CD4-positive, alpha-beta T cell treated with Interleukin-12 subunit alpha and Interleukin-12 subunit beta, for 1 hour (primary cell): ENCODE data around the gene ZNF619.
"Not testable (repeated sequence)": the region's sequence is repeated elsewhere in the genome, so short reads cannot be mapped to it uniquely, and the experiment has no call there.

Experiments used
- DNase-seq: peaks from one replicate; pipeline ENCODE4 v3.0.0-alpha.2; 2020

ZNF619 gene

DNA sequence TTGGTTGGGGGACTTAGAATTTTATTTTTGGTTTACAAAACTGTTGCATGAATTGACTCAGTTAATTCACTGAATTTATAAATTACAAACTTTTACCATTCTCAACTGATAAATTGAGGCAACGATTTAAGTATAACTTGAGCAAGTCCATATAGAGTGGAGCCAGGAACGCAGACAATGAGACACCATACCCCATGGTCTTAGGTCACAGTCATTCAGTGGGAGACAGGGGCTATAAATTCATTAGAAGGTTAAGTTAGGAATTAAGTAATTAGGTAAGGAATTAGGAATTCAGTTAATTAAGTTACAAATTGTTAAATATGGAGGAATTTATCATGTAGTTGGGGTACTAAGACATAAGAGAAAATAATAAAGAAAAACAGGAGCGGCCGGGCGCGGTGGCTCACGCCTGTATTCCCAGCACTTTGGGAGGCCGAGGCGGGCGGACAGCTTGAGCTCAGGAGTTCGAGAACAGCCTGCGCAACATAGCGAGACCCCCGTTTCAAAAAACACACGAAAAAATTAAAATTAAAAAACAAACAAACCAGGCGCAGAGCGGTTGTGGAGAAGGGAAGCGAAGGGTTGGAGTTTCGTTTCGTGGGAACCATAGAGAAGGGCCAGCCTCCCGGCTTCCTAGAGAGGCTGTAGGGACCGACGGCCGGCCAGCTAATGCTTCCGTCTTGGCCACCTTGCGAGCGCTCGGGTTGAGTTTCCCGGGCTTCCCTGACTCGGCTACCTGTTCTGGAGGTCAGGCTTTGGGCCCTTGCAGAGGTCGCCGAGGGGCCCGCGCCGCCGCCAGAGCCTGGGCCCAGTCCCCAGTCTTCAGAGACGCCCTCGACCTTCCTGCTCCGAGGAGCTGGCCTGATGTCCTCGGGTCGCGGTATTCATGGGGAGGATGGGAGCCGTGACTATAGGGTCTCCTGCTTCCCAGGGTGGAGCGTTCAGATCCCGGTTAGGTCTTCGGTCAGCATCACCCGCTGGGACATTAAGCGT is at the start of gene ZNF619:
TSS of gene ZNF619 (plus strand) at position 645 of the 993 bp plus-strand sequence. CDS start 858 bp downstream, outside the sequence.
- DNase-seq, result peak; percentile 76

DNA sequence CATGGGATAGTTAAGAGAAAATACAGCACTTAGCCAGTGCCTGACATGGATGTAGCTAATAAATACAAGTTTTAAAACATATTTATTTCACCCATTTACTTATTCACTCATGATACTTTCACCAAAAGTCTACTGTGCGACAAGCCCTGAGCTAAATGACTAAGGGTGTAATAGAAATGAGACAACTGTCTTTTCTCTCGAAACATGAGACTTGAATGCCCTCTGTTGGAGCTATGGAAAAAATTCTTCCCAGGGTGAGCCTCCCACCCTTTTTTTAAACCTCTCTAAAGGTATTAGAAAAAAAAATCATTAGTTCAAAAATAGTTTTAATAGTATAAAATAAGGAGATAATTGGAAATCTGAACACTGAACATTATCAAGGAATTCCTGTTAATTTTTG is 44.1 kb upstream of the ZNF619 start:
- no peak for DNase-seq

DNA sequence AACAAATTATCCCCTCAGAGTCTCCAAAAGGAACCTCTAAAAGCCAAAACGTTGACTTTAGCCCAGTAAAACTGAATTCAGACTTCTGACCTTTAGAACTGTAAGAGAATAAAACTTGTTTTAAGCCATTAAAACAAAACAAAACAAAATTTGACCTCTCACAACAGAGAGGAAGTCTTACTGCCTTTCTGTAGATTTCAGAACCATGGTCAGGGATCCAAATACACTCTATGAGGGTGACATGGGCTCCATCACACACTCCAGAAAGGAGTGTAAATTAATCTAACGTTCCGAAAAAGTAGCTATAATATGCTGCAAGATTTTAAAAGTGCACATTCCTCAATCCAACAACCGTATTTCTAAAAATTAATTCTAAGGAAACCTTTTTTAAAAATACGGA is 39.0 kb upstream of the ZNF619 start:
- DNase-seq, result no peak

DNA sequence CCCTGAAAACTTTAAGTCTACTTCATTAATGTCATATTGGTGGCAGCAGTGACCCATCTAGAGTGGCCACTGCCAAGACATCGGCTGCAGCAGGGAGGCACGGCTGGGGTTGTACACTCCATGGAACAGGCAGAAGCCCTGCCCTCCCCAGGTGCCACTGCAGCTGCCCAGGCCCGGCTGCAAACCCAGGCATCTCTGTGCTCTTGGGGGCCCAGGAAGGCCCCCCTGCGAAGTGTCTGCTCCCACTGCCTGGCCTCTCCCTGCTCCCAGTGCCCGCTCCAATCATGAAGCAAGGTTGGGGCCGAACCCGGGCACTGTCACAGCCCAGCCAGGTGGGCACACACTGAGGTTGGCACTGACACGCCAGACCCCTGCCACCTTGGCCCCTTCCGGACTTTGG is 31.9 kb upstream of the ZNF619 start:
- DNase-seq, result no peak

DNA sequence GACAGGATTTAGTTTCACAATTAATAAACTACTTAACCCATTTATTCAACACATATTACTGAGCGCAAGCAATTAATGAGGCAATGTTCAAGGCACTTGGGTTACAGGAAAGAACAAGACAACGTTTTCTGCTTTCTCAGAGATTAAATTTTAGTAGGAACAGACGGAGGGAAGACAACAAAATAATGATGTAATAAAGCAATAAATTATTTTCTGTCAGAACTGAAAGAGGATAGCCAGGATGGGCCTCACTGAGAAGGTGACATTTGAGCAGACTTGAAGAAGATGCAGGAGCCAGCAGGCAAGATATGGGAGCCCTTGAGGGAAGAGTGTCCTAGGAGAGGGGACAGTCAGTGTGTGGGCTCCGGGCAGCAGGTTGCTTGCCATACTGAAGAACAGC is 31.0 kb upstream of the ZNF619 start:
- no peak for DNase-seq

DNA sequence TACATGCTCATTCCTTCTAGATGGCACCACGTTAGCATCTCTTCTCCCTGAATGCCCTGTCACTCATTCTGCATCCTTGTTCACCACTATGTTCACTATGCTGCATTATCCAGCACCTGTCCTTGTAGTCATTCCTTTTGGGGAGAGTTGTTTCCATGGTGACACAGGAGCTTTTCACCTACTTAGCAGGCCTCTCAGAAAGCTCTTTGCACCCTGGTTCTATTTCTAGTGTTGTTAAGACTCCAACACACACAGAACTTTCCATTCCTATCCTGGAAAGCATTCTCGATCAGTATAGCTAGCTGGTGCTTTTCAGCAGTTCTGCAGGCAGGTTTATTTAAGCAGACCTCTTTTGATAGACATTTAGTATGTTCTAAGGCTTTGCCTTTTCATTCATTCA is 26.5 kb upstream of the ZNF619 start:
- DNase-seq, result no peak

DNA sequence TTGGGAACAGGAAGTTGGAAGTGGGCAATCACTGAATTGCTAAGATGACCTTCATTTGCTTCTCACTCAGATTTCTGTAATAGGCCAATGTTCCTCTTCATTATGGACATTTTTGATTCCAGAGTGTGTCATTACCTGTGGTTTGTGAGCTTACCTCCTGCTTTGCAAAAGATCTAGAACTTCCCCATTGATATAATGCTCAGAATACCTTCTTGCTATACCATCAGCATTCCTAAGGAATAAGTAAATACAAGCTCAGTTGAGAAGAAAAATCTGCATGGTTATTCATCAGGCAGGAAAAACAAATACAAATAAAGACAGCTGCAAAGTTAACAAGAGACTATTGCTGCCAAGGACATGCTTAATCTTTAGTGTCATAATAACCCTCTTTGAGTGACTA is 25.4 kb upstream of the ZNF619 start:
- DNase-seq, result no peak

DNA sequence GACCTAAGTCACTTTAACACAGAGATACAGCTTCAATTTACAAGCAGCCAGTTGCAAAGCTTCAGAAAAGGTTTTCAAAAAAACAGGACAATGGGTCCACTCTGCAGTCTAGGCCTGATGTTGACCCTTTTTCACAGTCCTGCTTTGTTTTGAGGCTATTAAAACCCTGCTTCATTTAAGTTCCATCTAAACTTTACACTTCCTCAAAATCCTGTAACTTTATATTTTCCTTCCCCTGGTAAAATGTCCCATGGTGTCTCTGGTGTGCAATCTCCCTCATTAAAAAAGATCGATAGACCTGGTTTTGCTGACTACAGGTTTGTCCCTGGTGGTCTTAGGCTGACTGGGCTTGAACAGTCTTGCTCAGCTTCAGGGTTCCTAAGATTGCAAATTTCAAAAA is 24.9 kb upstream of the ZNF619 start:
- DNase-seq, result no peak

DNA sequence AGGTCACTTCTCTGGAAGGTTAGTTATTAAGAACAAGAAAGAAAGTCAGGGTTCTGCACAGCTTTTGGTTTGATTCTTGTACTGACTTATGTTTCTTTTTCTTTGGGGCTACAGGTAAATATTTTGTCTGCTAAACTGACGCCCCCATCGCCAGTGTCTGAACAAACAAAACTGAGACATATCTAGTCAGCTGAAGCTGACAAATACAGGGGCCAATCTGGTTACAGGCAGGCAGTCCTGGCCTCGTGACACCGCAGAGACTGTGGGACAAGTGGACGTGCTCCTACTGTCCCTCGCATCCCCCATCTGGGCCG is 24.4 kb upstream of the ZNF619 start:
- DNase-seq, result no peak

DNA sequence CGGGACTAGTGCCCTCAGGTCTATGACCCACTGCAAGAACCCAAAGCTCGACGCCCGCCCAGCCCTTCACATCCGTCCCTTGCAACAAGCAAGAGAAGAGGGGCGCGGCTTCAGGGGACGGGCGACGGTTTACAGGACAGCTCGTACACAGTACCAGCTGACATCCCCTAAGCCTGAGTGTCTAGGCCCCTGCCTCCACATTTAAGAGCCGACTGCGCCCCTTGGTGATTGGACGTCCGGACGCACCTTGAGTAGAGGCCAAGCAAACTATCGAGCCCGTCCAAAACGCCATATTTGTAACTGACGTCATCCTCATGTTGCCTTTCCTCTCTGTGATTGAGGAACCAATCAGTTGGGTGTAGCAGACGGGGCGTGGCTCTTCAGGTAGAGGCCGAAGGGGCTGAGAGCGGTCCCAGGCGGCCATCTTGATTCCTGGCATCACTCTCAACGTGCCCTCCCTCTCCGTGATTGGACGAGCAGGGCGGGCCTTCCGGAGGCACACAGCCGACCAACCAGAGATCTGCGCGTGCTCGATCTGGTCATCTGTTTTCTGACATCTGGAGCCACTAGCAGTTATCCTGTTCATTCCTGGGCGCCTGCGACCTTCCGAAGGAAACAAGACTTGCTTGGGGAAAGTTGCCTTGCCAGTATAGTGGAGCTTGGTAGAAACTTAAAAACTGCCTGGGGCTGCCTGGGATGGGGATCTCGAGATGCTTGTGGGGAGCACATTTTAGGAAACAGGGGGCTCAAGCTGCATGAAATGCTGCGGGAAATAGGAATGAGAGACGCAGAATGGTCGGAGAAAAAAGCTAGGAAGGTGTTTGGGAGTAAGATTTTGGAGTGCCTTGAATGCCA is 23.8 kb upstream of the ZNF619 start:
- peak; percentile 97 for DNase-seq

DNA sequence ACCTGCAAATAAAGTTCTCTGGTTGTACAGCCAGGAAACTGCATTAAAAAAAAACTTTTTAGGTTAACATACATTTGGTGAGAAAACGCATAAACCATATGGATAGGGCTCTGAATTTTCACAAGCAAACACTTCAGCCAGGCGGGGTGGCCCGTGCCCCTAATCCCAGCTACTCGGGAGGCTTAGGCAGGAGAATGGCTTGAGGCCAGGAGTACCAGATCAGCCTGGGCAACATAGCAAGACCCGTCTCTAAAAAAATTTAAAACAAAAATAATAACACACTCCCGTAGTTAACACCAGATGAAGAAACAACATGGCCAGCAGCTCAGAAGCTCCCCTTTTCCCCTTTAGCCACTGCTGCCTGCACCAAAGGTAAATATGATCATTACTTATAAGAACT is 23.0 kb upstream of the ZNF619 start:
- DNase-seq, result no peak

DNA sequence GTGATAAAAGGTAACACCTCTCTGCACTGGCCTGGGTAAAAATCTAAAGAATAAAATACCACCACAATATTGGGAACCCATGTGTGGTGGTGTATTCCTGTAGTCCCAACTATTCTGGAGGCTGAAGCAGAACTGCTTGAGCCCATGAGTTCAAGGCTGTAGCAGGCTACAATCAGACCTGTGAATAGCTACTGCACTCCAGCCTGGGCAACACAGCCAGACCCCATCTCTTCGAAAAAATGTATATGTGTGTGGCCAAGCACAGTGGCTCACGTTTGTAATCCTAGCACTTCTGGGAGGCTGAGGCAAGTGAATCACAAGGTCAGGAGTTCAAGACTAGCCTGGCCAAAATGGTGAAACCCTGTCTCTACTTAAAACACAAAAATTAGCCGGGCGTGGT is 21.6 kb upstream of the ZNF619 start:
- DNase-seq, result no peak

DNA sequence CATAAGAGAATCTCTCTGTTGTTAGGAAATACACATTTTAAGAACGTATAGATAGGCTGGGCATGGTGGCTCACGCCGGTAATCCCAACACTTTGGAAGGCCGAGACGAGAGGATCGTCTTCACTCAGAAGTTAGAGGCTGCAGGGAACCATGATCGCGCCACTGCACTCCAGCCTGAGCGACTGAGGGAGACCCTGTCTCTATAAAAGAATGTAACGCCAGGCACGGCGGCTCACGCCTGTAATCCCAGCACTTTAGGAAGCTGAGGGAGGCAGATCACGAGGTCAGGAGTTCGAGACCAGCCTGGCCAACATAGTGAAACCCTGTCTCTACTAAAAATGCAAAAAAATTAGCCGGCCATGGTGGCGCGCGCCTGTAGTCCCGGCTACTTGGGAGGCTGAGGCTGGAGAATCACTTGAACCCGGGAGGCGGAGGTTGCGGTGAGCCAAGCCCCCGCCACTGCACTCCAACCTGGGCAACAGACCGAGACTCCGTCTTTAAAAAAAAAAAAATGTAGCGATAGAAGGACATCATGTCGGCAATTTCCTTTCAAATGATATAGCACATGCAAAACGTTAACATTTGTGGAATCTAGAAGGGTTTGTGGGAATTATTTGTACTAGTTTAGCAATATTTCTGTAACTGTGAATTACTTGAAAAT is 20.5 kb upstream of the ZNF619 start:
- DNase-seq, result no peak

DNA sequence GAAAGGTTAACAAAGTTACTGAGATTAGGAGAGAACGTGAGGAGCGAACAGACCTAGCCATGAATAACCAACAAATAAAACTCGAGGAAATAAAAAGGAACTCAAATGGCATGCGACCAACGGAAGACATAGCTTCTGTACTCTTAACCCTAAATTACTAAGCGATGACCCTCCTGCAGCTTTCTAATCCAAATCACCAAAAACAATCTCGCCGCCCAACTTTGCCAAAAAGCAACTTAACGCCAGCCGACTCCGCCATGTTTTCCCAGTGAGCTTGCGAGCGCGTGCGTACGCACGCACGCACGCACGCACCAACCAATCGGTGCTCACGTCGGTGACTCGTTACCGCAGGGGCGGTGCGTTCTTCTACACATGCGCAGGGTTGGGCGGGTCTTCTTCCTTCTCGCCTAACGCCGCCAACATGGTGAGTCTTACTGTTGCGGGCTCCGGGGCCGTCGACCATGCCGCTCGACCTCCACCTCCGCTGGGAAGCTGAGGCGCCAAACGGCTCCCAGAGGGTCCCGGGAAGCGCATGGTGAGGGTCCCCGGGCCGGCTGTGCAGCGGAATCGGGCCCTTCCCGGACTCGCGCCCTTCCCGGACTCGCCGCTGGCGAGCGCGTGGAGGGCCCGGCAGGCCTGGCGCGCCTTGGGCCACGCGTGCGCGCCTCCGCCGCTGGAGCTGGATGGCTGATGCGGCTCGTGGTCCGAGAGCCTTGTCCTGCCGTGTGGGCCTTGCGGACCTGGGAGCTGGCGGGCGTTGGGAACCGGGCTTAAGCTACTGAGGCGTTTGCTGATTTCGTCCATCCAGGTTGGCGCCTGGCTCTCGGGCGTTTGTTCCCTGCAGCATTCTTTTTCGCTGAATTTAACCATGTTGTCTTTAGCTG is 19.7 kb upstream of the ZNF619 start, which contains the start of gene RPL14:
TSS of gene RPL14 (plus strand) at position 400 of the 884 bp plus-strand sequence. CDS start at position 533, 133 bp downstream.
- peak; percentile 95 for DNase-seq

DNA sequence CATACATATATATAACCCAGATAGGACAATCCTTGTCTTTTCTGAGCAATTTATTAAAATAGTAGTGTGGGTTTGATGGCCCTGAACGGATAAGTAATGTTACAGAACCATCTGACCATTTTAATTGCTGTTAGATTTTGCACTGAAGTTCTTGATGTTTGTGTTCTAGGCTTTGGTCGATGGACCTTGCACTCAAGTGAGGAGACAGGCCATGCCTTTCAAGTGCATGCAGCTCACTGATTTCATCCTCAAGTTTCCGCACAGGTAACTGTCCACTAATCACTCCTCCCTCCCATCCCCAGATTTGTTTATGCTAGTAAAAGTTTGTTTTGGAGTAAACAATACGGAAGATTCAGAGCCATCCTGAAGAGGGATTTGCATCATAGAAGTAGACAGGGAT is 18.4 kb upstream of the ZNF619 start:
- no peak for DNase-seq

DNA sequence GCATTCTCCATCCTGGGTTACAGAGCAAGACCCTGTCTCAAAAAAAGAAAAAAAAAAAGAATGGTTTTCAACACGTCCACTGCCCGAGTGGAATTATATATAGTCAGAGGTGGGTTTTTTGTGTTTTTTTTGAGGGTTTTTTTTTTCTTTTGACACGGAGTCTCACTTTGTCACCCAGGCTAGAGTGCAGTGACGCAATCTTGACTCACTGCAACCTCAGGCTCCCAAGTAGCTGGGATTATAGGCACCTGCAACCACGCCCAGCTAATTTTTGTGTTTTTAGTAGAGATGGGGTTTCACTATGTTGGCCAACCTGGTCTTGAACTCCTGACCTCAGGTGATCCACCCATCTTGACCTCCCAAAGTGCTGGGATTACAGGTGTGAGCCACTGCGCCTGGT is 16.4 kb upstream of the ZNF619 start:
- DNase-seq, result not testable (repeated sequence)

DNA sequence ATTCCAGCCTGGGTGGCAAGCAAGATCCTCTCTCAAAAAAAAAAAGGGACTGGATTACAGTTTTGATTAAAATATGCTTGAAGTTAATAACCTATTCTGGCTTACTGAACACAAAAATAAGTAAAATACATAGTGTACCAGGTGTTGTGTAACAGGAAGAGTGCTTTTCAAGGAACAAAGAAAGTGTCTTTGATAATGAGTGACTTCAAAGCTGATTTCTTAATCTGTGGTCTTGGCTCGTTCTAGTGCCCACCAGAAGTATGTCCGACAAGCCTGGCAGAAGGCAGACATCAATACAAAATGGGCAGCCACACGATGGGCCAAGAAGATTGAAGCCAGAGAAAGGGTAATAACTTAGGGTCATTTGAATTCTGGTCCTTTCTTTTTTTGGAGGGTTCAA is 15.8 kb upstream of the ZNF619 start:
- no peak for DNase-seq

DNA sequence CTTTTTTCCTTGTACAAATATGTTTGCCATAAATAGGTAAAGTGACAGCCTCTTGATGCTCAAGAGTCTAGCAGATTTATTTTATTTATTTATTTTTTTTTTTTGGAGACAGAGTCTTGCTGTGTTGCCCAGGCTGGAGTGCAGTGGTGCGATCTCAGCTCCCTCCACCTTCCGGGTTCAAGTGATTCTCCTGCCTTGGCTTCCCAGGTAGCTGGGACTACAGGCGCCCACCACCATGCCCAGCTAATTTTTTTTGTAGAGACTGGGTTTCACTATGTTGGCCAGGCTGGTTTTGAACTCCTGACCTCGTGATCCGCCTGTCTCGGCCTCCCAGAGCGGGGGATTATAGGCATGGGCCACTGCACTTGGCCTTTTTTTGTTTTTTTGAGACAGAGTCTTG is 14.1 kb upstream of the ZNF619 start:
- not testable (repeated sequence) for DNase-seq

DNA sequence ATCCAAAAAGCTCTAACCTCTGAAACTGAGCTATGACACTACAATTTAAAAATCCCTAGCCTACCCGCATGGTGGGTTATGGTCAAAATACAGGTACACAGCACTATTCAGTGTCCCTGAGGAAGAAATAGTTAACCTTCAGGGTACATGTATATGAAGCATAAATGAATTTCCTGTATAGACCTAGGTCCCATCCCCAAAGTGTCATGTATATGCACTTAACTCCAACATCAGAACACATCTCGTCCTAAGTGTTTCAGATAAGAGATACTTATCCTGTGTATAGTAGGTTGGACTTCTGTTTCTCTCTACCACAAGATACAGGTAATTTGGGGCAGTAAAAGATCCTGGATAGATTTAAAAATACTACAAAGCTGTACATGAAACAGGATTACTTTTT is 13.3 kb upstream of the ZNF619 start:
- DNase-seq, result no peak

DNA sequence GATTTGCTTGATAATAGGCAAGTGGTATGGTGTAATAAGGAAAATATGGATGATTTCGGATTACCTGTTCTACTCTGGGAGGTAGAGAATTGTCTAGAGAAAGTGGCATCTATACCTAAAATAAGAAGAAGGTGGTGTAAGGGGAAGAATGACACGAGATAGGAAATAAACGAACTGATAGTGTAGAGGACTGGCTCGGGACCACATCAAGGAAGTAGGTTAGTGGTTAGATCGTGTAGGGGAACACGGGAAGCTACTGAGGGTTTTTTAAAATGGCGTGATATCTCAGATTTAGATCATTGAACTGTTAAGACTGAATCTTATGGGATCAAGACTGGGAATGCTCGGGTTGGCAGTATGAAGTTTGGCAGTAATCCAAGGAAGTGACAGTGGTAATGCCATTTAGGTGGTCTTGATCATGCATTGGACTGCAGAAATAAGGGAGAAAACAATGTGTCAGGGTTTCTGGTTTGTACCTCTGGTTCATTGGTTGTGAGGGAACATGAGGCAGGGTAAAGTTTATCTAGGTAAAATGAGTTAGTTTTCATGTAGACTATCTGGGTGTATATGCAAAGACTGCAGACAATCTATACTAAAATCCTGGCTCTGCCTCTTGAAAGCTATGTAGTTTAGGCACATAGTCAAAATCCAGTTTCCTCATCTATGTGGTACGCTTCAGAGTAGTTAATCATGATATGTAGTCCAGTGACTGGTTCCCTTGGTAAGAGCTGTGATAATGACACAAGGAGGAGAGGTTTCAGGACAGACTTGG is 12.4 kb upstream of the ZNF619 start:
- DNase-seq, result peak; percentile 54

DNA sequence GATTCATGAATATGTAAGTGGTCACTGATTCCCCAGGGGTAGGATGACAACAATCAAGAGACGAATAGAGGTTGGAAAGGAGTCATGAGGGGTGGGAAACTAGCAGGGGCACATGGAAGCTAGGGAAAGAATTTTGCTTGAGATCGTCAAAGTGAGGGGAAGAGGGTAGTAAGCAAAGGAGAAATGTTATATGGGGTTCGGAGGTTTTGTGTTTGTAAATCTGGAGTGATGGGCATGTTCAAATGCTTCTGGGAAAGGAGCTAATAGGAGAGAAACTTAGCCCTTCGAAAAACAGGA is 11.9 kb upstream of the ZNF619 start:
- no peak for DNase-seq

DNA sequence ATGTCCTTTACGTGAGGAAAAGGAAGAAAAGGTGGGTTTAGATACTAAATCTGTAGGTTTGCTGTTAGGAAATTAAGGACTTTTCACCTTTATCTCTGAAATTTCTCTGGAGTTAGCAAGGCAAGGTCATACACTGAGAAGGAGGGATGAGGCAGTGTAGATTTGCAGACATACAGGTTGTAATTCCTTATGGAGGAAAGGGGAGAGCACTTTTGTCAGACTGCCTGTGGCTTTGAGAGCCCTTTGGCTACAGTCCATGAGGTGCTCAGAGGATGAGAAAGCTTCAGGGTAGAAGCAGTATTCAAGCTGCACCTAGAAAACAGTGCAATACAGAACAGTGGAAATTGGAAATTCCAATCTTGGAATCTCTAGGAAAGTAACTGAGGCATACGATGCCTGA is 11.5 kb upstream of the ZNF619 start:
- no peak for DNase-seq
